ENCODE results near the gene EIF3J.
"Not testable (repeated sequence)": the region's sequence is repeated elsewhere in the genome, so short reads cannot be mapped to it uniquely, and the experiment has no call there.

The EIF3J gene

DNA sequence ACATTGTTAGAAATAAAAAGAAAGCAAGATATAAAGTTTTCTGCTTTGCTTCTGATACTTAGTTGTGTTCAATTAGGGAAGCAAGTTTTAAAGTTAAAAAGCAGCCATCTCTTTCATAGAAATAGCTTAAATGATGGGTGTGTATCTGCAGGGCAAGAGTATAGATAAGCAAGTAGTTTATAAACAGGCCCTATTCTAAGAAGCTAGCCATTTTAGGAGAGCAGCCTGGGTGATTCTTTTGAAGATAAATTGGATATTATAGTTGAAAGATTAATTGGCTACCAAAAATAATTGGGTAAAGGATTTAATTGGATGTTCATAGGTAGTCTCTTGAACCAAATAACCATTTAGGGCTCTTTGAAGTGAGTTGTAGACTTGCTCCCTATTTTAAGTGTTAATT is 5.6 kb downstream of the EIF3J start:
- DNase-seq (ENCODE audit: low read depth): no peak

DNA sequence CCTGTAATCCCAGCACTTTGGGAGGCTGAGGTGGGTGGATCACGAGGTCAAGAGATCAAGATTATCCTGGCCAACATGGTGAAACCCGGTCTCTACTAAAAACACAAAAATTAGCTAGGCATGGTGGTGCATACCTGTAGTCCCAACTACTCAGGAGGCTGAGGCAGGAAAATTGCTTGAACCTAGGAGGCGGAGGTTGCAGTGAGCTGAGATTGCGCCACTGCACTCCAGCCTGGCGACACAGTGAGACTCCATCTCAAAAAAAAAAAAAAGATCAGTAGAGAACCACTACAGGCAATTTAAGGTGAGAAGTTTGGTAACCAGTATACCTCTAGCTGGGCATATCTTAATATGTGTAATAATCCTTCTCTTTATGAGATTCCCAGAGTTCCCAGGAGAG is 7.8 kb downstream of the EIF3J start:
- not testable (repeated sequence) for DNase-seq (ENCODE audit: low read depth)

GRCh38 chr15:44545913-44546802 is 9.2 kb downstream of the EIF3J start:
- DNase-seq (ENCODE audit: low read depth): no peak

DNA sequence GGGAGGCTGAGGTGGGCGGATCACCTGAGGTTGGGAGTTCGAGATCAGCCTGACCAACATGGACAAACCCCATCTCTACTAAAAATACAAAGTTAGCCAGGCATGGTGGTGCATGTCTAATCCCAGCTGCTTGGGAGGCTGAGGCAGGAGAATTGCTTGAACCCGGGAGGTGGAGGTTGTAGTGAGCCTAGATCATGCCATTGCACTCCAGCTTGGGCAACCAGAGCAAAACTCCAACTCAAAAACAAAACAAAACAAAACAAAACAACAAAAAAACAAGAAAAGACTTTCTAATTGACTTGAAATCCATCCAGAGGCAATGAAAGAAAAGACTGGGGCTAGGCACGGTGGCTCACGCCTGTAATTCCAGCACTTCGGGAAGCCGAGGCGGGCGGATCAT is 12.2 kb downstream of the EIF3J start:
- not testable (repeated sequence) for DNase-seq (ENCODE audit: low read depth)

DNA sequence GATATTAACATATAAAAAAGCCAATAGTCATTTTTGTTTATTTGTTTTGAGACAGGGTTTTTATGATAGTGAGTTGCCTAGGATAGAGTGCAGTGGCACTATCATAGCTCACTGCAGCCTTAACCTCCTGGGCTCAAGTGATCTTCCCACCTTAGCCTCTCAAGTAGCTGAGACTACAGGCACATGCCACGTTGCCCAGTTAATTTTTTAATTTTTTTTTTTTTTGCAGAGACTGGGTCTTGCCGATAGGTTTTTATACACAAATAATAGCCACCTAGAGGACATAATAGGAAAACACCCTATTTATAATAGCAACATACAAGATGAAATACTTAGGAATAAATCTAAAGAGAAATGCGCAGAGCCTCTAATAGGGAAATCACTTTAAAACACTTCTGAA is 13.3 kb downstream of the EIF3J start:
- no peak for DNase-seq (ENCODE audit: low read depth)

- no peak for DNase-seq (ENCODE audit: low read depth)
Measured at GRCh38 chr15:44550734-44551133, 13.8 kb downstream of the EIF3J start.

- no peak for DNase-seq (ENCODE audit: low read depth)
Measured at GRCh38 chr15:44554934-44555723, 18.2 kb downstream of the EIF3J start.

- DNase-seq (ENCODE audit: low read depth): not testable (repeated sequence)
Measured at GRCh38 chr15:44560926-44561325, 24.0 kb downstream of the EIF3J start.

DNA sequence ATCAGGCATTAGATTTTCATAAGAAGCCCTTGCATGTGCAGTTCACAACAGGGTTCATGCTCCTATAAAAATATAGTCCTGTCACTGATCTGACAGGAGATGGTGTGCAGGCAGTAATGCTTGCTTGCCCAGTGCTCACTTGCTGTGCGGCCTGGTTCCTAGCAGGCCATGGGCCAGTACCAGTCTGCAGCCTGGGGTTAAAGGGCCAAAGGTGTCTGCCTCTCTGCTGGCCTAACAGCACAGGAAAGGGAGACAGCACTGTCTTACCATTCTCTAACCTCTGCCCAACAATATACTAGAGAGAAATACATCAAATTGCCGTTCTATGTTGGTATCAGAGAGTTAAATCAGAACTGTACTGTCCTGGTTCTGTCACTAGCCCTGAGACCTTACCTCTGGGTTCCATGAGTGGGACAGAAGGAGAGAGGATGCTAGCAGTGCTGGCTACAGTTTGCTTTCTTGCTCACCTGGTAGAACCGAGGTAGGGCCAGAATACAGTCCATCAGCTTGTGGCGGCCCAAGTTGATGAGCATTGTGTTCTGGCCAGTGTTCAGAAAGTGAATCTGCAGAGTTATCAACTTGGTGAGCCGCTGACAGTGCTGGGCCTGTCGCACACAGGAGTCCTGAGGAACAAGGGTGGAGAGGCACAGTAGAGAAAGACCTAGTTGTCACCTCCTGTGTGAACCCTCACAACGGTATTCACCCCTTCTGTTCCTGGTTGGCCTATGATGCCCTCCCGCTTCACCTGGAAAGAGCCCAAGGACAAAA is 28.6 kb downstream of the EIF3J start:
- no peak for DNase-seq (ENCODE audit: low read depth)

DNA sequence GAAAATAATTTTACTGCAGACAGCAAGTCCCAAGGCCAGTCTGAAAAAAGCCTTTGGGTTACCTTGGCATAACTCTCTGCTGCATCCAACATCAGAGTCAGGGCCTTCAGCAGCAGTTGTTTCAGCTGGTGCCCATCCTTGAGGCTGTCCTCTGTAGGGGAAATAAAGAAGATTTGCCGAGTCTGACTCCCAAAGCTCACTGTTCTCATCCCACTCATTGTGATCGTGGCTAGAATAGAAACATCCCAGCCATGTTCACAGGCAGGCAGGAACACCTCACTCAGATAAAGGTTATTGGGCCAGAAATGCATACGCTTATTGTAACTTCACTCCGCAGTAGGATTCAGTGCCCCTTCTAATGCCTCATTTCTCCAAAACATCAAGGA is 29.2 kb downstream of the EIF3J start:
- no peak for DNase-seq (ENCODE audit: low read depth)

DNA sequence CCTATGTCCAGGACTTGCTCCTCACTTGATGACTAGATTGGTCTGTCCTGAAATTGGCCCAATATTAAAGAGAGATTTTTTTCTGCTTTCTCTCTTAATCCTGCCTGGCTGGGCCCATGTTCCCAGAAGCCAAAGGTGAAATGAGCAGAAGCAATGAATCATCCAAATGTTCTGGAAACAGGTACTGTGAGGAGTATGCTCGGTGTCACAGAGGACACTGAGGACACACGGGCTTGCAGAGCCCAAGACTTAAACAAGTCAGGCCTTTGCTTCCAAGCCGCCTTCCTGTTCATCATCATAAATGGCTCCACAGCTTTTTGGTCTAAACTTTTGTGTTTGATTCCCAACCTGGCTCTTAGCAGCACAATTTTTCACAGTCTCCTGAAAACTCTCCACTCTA is 31.4 kb downstream of the EIF3J start:
- DNase-seq (ENCODE audit: low read depth): no peak

GRCh38 chr15:44569316-44569715 is 32.4 kb downstream of the EIF3J start:
- no peak for DNase-seq (ENCODE audit: low read depth)

GRCh38 chr15:44570361-44570760 is 33.4 kb downstream of the EIF3J start:
- DNase-seq (ENCODE audit: low read depth): no peak

DNA sequence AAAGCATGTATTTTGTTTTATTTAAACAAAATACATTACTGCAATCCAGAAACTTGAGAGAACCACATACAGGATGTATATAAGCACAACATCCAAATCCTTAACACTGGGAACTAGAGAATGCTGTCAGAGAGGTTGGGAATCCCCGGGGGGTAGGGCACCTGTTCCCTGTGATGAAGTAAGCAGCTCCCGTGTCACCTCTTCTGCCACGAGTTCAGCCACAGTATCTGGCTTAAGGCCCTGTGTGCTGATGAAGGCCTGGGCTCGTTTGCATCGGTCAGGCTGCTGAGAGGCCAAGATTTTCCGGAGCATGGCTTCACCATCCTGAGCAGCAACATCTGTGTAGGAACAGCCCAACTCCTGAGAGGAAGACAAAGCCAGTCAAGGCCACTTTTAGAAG is 36.4 kb downstream of the EIF3J start:
- DNase-seq (ENCODE audit: low read depth): no peak

- no peak for DNase-seq (ENCODE audit: low read depth)
Measured at GRCh38 chr15:44574734-44575133, 37.8 kb downstream of the EIF3J start.

DNA sequence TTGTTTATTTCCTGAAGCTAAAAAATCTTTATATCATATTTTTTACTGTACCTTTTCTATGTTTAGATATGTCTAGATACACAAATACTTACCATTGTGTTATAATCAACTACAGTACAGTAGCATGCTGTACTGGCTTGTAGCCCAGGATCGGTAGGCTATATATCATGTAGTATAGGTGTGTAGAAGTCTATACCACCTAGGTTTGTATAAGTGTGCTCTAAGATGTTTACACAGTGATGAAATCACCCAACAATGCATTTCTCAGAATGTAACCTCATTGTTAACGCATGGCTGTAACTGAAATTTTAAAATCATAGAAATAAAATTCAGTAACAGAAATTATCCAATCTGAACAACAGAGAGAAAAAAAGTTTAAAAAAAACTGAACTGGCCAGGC is 43.2 kb downstream of the EIF3J start:
- no peak for DNase-seq (ENCODE audit: low read depth)

- no peak for DNase-seq (ENCODE audit: low read depth)
Measured at GRCh38 chr15:44584162-44584749, 47.3 kb downstream of the EIF3J start.

GRCh38 chr15:44585633-44586032 is 48.7 kb downstream of the EIF3J start:
- no peak for DNase-seq (ENCODE audit: low read depth)

DNA sequence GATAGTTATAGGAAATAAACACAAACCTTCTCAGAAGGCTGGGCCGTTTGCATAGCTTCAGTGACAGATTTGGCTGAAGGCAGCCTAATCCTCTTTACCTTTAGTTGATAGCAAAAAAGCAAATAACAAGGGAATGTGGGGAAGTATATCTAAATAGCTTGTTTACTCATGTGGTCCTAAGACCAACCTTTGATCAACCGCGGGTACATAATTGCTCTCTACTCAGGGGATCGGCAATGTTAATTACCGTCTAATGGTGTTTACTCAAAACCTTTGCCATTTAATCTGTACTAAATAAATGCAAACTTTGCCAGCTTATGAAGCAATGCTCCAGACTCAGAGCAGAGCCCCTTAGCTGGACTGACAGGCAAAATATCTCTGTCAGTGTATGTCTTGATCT is 51.6 kb downstream of the EIF3J start:
- DNase-seq (ENCODE audit: low read depth): no peak

GRCh38 chr15:44591326-44591725 is 54.4 kb downstream of the EIF3J start:
- no peak for DNase-seq (ENCODE audit: low read depth)

DNA sequence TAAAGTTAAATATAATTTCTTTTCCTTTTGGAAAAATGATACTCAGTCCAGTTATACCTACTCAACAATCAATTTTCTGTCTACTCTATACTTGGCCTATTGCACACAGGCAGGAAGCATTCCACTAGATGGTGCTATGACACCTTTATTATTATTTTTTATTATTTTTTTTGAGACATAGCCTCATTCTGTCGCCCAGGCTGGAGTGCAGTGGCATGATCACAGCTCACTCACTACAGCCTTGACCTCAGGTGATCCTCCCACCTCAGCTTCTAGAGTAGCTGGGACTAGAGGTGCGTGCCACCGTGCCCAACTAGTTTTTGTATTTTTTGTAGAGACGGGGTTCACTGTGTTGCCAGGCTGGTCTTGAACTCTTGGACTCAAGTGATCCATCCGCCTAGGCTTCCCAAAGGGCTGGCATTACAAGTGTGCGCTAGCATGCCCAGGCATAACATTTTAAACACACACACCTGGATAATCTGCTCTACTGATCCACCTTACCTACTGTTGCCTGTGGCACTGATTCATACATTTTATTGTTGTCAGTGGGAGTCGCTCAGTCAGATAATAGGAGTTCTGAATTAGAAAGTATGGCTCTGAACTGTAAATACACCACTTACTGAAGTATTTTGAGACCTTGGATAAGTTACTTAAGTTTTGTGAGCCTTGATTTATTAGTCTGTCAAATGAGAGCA is 56.2 kb downstream of the EIF3J start:
- no peak for DNase-seq (ENCODE audit: low read depth)

- DNase-seq (ENCODE audit: low read depth): no peak
Measured at GRCh38 chr15:44595246-44595645, 58.3 kb downstream of the EIF3J start.

All from HS-27A (cell line).